Kidney (tissue), 14 donors: ENCODE results near the gene MSI2. TPM values are rescaled to one million over a fixed set of nuclear protein-coding genes. Genes with fewer than 3 reads are reported as not detected.

ENCODE experiments used
- DNase-seq, 5 donors: peaks; one replicate each; pipeline ENCODE4 v3.0.0-alpha.2; 2013 to 2020
- FAIRE-seq: peaks from 2 replicates; lab custom pipeline; 2012; peaks lifted over from hg19 to GRCh38; lab: Jason Lieb, UNC
- H3K27ac ChIP-seq, 2 donors: one replicate each; pipeline ENCODE4 v1.7.0; 2013; ENCODE audit warnings: low read depth in 2 of 2, low read length in 2 of 2, inconsistent platforms in 1 of 2
- H3K27me3 ChIP-seq: one replicate; pipeline ENCODE4 v1.7.1; 2013; ENCODE audit warnings: low read length, inconsistent platforms; ENCODE audit not compliant: control insufficient read depth, insufficient read depth
- H3K36me3 ChIP-seq, 3 donors: one replicate each; pipeline versions ENCODE4 v1.7.0 to v1.7.1; 2013; ENCODE audit warnings: low read length in 3 of 3, control low read depth in 1 of 3, inconsistent platforms in 1 of 3; ENCODE audit not compliant: insufficient read depth in 3 of 3, control insufficient read depth in 2 of 3
- H3K4me1 ChIP-seq, 3 donors: one replicate each; pipeline versions ENCODE4 v1.7.0 to v1.7.1; 2013; ENCODE audit warnings: low read length in 3 of 3, inconsistent platforms in 1 of 3, low read depth in 1 of 3; ENCODE audit not compliant: control insufficient read depth in 2 of 3, insufficient read depth in 2 of 3
- H3K4me3 ChIP-seq, 3 donors: one replicate each; pipeline versions ENCODE4 v1.7.0 to v1.8.1; 2013; ENCODE audit warnings: low read length in 3 of 3, control low read depth in 1 of 3, inconsistent platforms in 1 of 3
- H3K9ac ChIP-seq, 3 donors: one replicate each; pipeline versions ENCODE4 v1.7.0 to v1.7.1; 2013; ENCODE audit warnings: low read length in 3 of 3, control low read depth in 1 of 3, inconsistent platforms in 1 of 3
- H3K9me3 ChIP-seq, 3 donors: one replicate each; pipeline versions ENCODE4 v1.7.0 to v1.7.1; 2013; ENCODE audit warnings: low read length in 3 of 3, control low read depth in 1 of 3, inconsistent platforms in 1 of 3; ENCODE audit not compliant: control insufficient read depth in 2 of 3, insufficient read depth in 1 of 3
- CTCF ChIP-seq: IDR thresholded peaks from 3 replicates; pipeline ENCODE4 v1.5.1; 2012; ENCODE audit warnings: mild to moderate bottlenecking, moderate library complexity, borderline replicate concordance; ENCODE audit not compliant: insufficient read depth; ENCODE audit errors: extremely low read depth
- intact Hi-C: fragments of 100-400 bp; cut with DNase I; formaldehyde crosslinking; loops from one replicate; pipeline ENCODE4 v1.11.1; 2022
- polyA plus RNA-seq: library from polyadenylated mRNA; stranded (reverse); fragments of 350-450 nt; fragmentation: Illumina TruSeq; extraction: RNeasy Lipid Tissue Mini Kit (QIAGEN cat#74804); gene quantifications from one replicate; pipeline ENCODE4 v1.2.3, GENCODE V29; 2014; ENCODE audit warnings: low read depth, low replicate concordance; ENCODE audit not compliant: insufficient read depth
- total RNA-seq: library from RNA; stranded (reverse); fragmentation: NEBNext Ultra II Directional; extraction: Animal tissue kit (Norgen Biotek cat#: 25700); gene quantifications from one replicate; pipeline ENCODE4 v1.2.1, GENCODE V29; 2021
- donor health status: control.
- donor health status: control.
- donor health status: control.
- donor health status: control.
- donor health status: control.
- donor health status: DM: yes; HTN: yes; CAD: no.
- donor health status: Normal renal cell carcinoma (clear cell type).

MSI2 gene
- total and polyA plus RNA-seq, 2 donors from 2014 or later: 69.2 to 151 TPM

GRCh38 chr17:57440522-57441269 is 184.4 kb downstream of the MSI2 start:
- H3K36me3 ChIP-seq: no peaks in the 10 kb centered on the region
- intact Hi-C loops: no loop called here
- H3K27me3 ChIP-seq: no peaks in the 10 kb centered on the region
- H3K27ac ChIP-seq: peak overlapping the region; percentile 81 to 92
- no peak for FAIRE-seq
- H3K9me3 ChIP-seq: no peaks in the 10 kb centered on the region
- DNase-seq: peak; percentile 80 to 90 (median 85)
- peak; percentile 51 for TF ChIP-seq CTCF
- H3K4me1 ChIP-seq: peaks cover 18 to 56% (median 39%) of the 10 kb centered on the region in 3 donors
- no peak overlapping the region for H3K4me3 ChIP-seq
- peak overlapping the region in 1 of 3 donors; percentile 21 for H3K9ac ChIP-seq

GRCh38 chr17:57441270-57441600 is 184.9 kb downstream of the MSI2 start:
- Histone ChIP-seq H3K4me1 (peaks cover 21 to 58% (median 35%) of the 10 kb centered on the region in 3 donors), H3K4me3 (no peak overlapping the region), H3K36me3 (no peaks in the 10 kb centered on the region), H3K27ac (peak overlapping the region; percentile 81 to 92), H3K9me3 (no peaks in the 10 kb centered on the region), H3K27me3 (no peaks in the 10 kb centered on the region), H3K9ac (peak overlapping the region in 1 of 3 donors; percentile 21)
- TF ChIP-seq CTCF: no peak
- intact Hi-C loops: no loop called here
- DNase-seq (no peak), FAIRE-seq (no peak)

- intact Hi-C loops: no loop called here
- H3K27ac ChIP-seq: peak overlapping the region; percentile 12 to 74
These were observed 186.1 kb downstream of the MSI2 start for GRCh38 chr17:57442401-57442823.

More at GRCh38 chr17:57442401-57442823, 186.1 kb downstream of the MSI2 start:
- Histone ChIP-seq H3K4me1 (peaks cover 21 to 53% (median 27%) of the 10 kb centered on the region in 3 donors), H3K36me3 (no peaks in the 10 kb centered on the region), H3K9ac (peak overlapping the region in 1 of 3 donors; percentile 40), H3K9me3 (no peaks in the 10 kb centered on the region), H3K27me3 (no peaks in the 10 kb centered on the region), H3K4me3 (no peak overlapping the region)
- FAIRE-seq (no peak), DNase-seq (peak in 1 of 5 donors; percentile 67)
- no peak for TF ChIP-seq CTCF
